ENCODE data around the gene KIF25.

- TF ChIP-seq POLR2A (IDR thresholded peaks at IDR 0.05) (no peak), CTCF (IDR thresholded peaks at IDR 0.05) (no peak)
Measured at GRCh38 chr6:168083514-168083885, 86.0 kb downstream of the KIF25 start.

All from uterus (tissue), 2 donors.